Keratinocyte (primary cell): ENCODE measurements around the gene TNFSF13B. TPM values are rescaled to one million over a fixed set of nuclear protein-coding genes. Genes with fewer than 3 reads are reported as not detected.

Experiments
- DNase-seq: peaks from one replicate; pipeline ENCODE4 v3.0.0-alpha.2; 2011; ENCODE audit warnings: low read depth, missing footprints, low spot score
- FAIRE-seq: peaks from 2 replicates; lab custom pipeline; 2011; peaks lifted over from hg19 to GRCh38; lab: Jason Lieb, UNC
- H2AFZ ChIP-seq: 2 replicates; pipeline ENCODE4 v1.6.0; 2012; ENCODE audit warnings: low read length, control low read depth, inconsistent platforms; ENCODE audit not compliant: control insufficient read depth
- H3K27ac ChIP-seq: 2 replicates; pipeline ENCODE4 v1.5.1; 2011; ENCODE audit warnings: low read length; ENCODE audit not compliant: control insufficient read depth, insufficient read depth
- H3K27me3 ChIP-seq: 3 replicates; pipeline ENCODE4 v1.6.0; 2011; ENCODE audit warnings: low read length; ENCODE audit not compliant: control insufficient read depth, insufficient read depth; ENCODE audit errors: extremely low read depth
- H3K36me3 ChIP-seq, 2 experiments: 2 replicates in 1 of 2; 3 replicates in 1 of 2; pipeline ENCODE4 v1.5.1; 2011; ENCODE audit warnings: low read length in 2 of 2, mild to moderate bottlenecking in 1 of 2; ENCODE audit not compliant: control insufficient read depth in 2 of 2, insufficient read depth in 2 of 2; ENCODE audit errors: extremely low read depth in 1 of 2
- H3K4me1 ChIP-seq: 3 replicates; pipeline ENCODE4 v1.5.1; 2011; ENCODE audit warnings: low read length; ENCODE audit not compliant: control insufficient read depth, insufficient read depth; ENCODE audit errors: extremely low read depth
- H3K4me2 ChIP-seq: 3 replicates; pipeline ENCODE4 v1.6.0; 2011; ENCODE audit warnings: low read depth, low read length; ENCODE audit not compliant: control insufficient read depth, insufficient read depth; ENCODE audit errors: extremely low read depth
- H3K4me3 ChIP-seq, 3 experiments: fragments of 200-600 bp in 1 of 3; sonication (generic) in 1 of 3; 2 replicates in 2 of 3; 3 replicates in 1 of 3; pipeline ENCODE4 v1.5.1; 2011 to 2016; ENCODE audit warnings: low read length in 3 of 3, mild to moderate bottlenecking in 3 of 3, control low read depth in 2 of 3, inconsistent platforms in 1 of 3, low read depth in 1 of 3, mixed read lengths in 1 of 3, mixed run types in 1 of 3, moderate library complexity in 1 of 3; ENCODE audit not compliant: control insufficient read depth in 2 of 3, insufficient read depth in 2 of 3; ENCODE audit errors: extremely low read depth in 1 of 3
- H3K79me2 ChIP-seq: 2 replicates; pipeline ENCODE4 v1.6.0; 2012; ENCODE audit warnings: low read length; ENCODE audit not compliant: control insufficient read depth, insufficient read depth
- H3K9ac ChIP-seq: 3 replicates; pipeline ENCODE4 v1.6.0; 2011; ENCODE audit warnings: low read length; ENCODE audit not compliant: control insufficient read depth, insufficient read depth; ENCODE audit errors: extremely low read depth
- H3K9me1 ChIP-seq: 3 replicates; pipeline ENCODE4 v1.6.0; 2011; ENCODE audit warnings: low read length; ENCODE audit not compliant: control insufficient read depth, insufficient read depth; ENCODE audit errors: extremely low read depth
- H3K9me3 ChIP-seq: 2 replicates; pipeline ENCODE4 v1.5.1; 2012; ENCODE audit warnings: low read depth, low read length; ENCODE audit not compliant: control insufficient read depth
- H4K20me1 ChIP-seq: 3 replicates; pipeline ENCODE4 v1.6.0; 2011; ENCODE audit warnings: low read length; ENCODE audit not compliant: control insufficient read depth, insufficient read depth; ENCODE audit errors: extremely low read depth
- CTCF ChIP-seq, 3 experiments: IDR thresholded peaks in 1 of 3; conservative IDR thresholded peaks in 1 of 3; optimal IDR thresholded peaks in 1 of 3; 2 replicates in 2 of 3; 3 replicates in 1 of 3; pipeline versions ENCODE3 to v1.5.1; 2011; ENCODE audit warnings: low read length in 3 of 3, mild to moderate bottlenecking in 3 of 3, moderate library complexity in 2 of 3, control low read depth in 1 of 3, inconsistent platforms in 1 of 3; ENCODE audit not compliant: insufficient read depth in 2 of 3; ENCODE audit errors: extremely low read depth in 1 of 3
- EZH2 ChIP-seq: IDR thresholded peaks from one replicate; pipeline ENCODE4 v1.6.1; 2012; ENCODE audit warnings: inconsistent platforms, mild to moderate bottlenecking, low read length, moderate library complexity
- dilution Hi-C: fragments of 300-500 bp; cut with MboI; formaldehyde crosslinking; loops from one replicate; pipeline ENCODE4 v1.7.0; 2020; ENCODE audit warnings: low sequenced_read_pairs; ENCODE audit not compliant: extremely low pct_ligation_motif_present
- polyA plus RNA-seq, 5 experiments: library from polyadenylated mRNA; depleted of rRNA in 3 of 5; stranded (reverse) in 3 of 5; stranded (forward) in 1 of 5; unstranded in 1 of 5; fragments of >200 nt; gene quantifications; 1 replicate in 1 of 5; 2 replicates in 3 of 5; 3 replicates in 1 of 5; pipeline versions ENCODE4 v1.2.1 to v1.2.3, GENCODE V29; 2011 to 2012; ENCODE audit warnings: missing spikeins in 2 of 5, low read depth in 1 of 5, low replicate concordance in 1 of 5
- small RNA-seq, 3 experiments: library from RNA; depleted of rRNA; stranded (forward); fragments of <200 nt; gene quantifications; one replicate each; pipeline ENCODE3, GENCODE V24; 2012; ENCODE audit warnings: low read depth in 3 of 3, low replicate concordance in 1 of 3; ENCODE audit not compliant: insufficient read length in 3 of 3

TNFSF13B gene
- polyA plus RNA-seq, 1 donor (not counting 4 experiments of a cell fraction or from before 2014, with no cell fraction given): 1.1 TPM

DNA sequence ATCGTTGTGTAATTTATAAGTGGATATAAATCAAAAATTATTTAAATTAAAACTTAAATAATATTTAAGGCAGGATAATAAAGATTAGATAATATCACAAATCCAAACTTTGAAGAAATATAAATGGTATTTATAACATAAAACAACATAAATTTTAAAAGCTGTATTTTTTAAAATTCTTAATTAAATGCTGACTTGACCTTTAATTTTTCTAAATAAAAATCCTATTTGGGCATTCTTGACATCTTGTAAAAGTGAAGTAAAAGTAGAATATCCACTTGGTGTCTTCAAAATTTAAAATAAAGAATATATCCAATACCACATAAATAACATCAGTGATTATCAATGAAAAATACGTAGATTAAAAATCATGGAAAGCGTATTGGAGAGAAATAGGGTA, 87.7 kb downstream of the TNFSF13B start:
- no peak for TF ChIP-seq CTCF (optimal IDR thresholded peaks at IDR 0.05 in 1 of 3, IDR thresholded peaks at IDR 0.05 in 1 of 3, conservative IDR thresholded peaks at IDR 0.05 in 1 of 3; ENCODE audit: extremely low read depth in 1 of 3, insufficient read depth in 2 of 3, low read length in 3 of 3)
- TF ChIP-seq EZH2: no peak
- Histone ChIP-seq H3K9me3 (no peaks in the 10 kb centered on the region), H3K9me1 (no peaks in the 10 kb centered on the region), H3K9ac (no peak overlapping the region), H4K20me1 (no peaks in the 10 kb centered on the region), H3K27ac (no peak overlapping the region), H3K36me3 (no peaks in the 10 kb centered on the region), H3K4me1 (no peaks in the 10 kb centered on the region), H3K79me2 (no peaks in the 10 kb centered on the region), H2AFZ (no peak overlapping the region), H3K4me3 (no peak overlapping the region), H3K4me2 (no peak overlapping the region), H3K27me3 (no peaks in the 10 kb centered on the region)
- no peak for DNase-seq
- dilution Hi-C loops: no loop called here
- FAIRE-seq: no peak

Small RNA genes lying within 50 kb of the gene (small RNA-seq; reads per million reads assigned to genes)
- gene RNA5SP39: 0 reads per million in 3 experiments

Other genes with a start within 250 kb of the TNFSF13B start
- 8.7 to 16.8 TPM (median 13.6 TPM) in 3 replicates for gene LIG4, start 54.2 kb upstream of the TNFSF13B start, polyA plus RNA-seq
- 6.1 to 12.8 TPM (median 8.7 TPM) in 3 replicates for gene ABHD13, start 51.3 kb upstream of the TNFSF13B start, polyA plus RNA-seq